ENCODE data around the gene PTPRN2.

Gene PTPRN2

GRCh38 chr7:158315881-158316280, 271.7 kb downstream of the PTPRN2 start:
- TF ChIP-seq GATA3 (IDR thresholded peaks at IDR 0.05; ENCODE audit: low read depth, low read length) (no peak), GATA2 (IDR thresholded peaks at IDR 0.05; ENCODE audit: low read depth, low read length) (no peak)

- TF ChIP-seq GATA3 (IDR thresholded peaks at IDR 0.05; ENCODE audit: low read depth, low read length): no peak
- no peak for TF ChIP-seq GATA2 (IDR thresholded peaks at IDR 0.05; ENCODE audit: low read depth, low read length)
These were observed 272.3 kb downstream of the PTPRN2 start for GRCh38 chr7:158315326-158315725.

GRCh38 chr7:158314394-158314793, 273.2 kb downstream of the PTPRN2 start:
- TF ChIP-seq GATA3 (IDR thresholded peaks at IDR 0.05; ENCODE audit: low read depth, low read length): no peak
- TF ChIP-seq GATA2 (IDR thresholded peaks at IDR 0.05; ENCODE audit: low read depth, low read length): no peak

- TF ChIP-seq GATA3 (IDR thresholded peaks at IDR 0.05; ENCODE audit: low read depth, low read length): no peak
- TF ChIP-seq GATA2 (IDR thresholded peaks at IDR 0.05; ENCODE audit: low read depth, low read length): no peak
These were observed 273.7 kb downstream of the PTPRN2 start for GRCh38 chr7:158313931-158314330.

- TF ChIP-seq GATA2 (IDR thresholded peaks at IDR 0.05; ENCODE audit: low read depth, low read length) (no peak), GATA3 (IDR thresholded peaks at IDR 0.05; ENCODE audit: low read depth, low read length) (no peak)
These were observed 274.8 kb downstream of the PTPRN2 start for GRCh38 chr7:158312789-158313188.

- TF ChIP-seq GATA2 (IDR thresholded peaks at IDR 0.05; ENCODE audit: low read depth, low read length): no peak
- no peak for TF ChIP-seq GATA3 (IDR thresholded peaks at IDR 0.05; ENCODE audit: low read depth, low read length)
These were observed 275.8 kb downstream of the PTPRN2 start for GRCh38 chr7:158311791-158312190.

- TF ChIP-seq GATA2 (IDR thresholded peaks at IDR 0.05; ENCODE audit: low read depth, low read length) (no peak), GATA3 (IDR thresholded peaks at IDR 0.05; ENCODE audit: low read depth, low read length) (no peak)
These were observed 276.5 kb downstream of the PTPRN2 start for GRCh38 chr7:158310924-158311666.

GRCh38 chr7:158309868-158310763, 277.5 kb downstream of the PTPRN2 start:
- no peak for TF ChIP-seq GATA2 (IDR thresholded peaks at IDR 0.05; ENCODE audit: low read depth, low read length)

GRCh38 chr7:158308001-158308400, 279.6 kb downstream of the PTPRN2 start:
- TF ChIP-seq GATA2 (IDR thresholded peaks at IDR 0.05; ENCODE audit: low read depth, low read length) (no peak), GATA3 (IDR thresholded peaks at IDR 0.05; ENCODE audit: low read depth, low read length) (no peak)

GRCh38 chr7:158303121-158303520, 284.5 kb downstream of the PTPRN2 start:
- no peak for TF ChIP-seq GATA3 (IDR thresholded peaks at IDR 0.05; ENCODE audit: low read depth, low read length)

GRCh38 chr7:158302274-158303070, 285.2 kb downstream of the PTPRN2 start:
- TF ChIP-seq GATA2 (IDR thresholded peaks at IDR 0.05; ENCODE audit: low read depth, low read length) (no peak), GATA3 (IDR thresholded peaks at IDR 0.05; ENCODE audit: low read depth, low read length) (no peak)

- TF ChIP-seq GATA2 (IDR thresholded peaks at IDR 0.05; ENCODE audit: low read depth, low read length) (no peak), GATA3 (IDR thresholded peaks at IDR 0.05; ENCODE audit: low read depth, low read length) (no peak)
These were observed 286.4 kb downstream of the PTPRN2 start for GRCh38 chr7:158301207-158301606.

GRCh38 chr7:158300427-158300826, 287.2 kb downstream of the PTPRN2 start:
- TF ChIP-seq GATA2 (IDR thresholded peaks at IDR 0.05; ENCODE audit: low read depth, low read length): no peak
- no peak for TF ChIP-seq GATA3 (IDR thresholded peaks at IDR 0.05; ENCODE audit: low read depth, low read length)

- TF ChIP-seq GATA3 (IDR thresholded peaks at IDR 0.05; ENCODE audit: low read depth, low read length) (no peak), GATA2 (IDR thresholded peaks at IDR 0.05; ENCODE audit: low read depth, low read length) (no peak)
These were observed 288.0 kb downstream of the PTPRN2 start for GRCh38 chr7:158299607-158300006.

All from SH-SY5Y (cell line).